ENCODE measurements around the gene SPIRE1. TPM values are rescaled to one million over a fixed set of nuclear protein-coding genes. Genes with fewer than 3 reads are reported as not detected.

The SPIRE1 gene
- polyA plus RNA-seq, 4 donors: 1.6 to 4.0 (median 2.1) TPM

DNA sequence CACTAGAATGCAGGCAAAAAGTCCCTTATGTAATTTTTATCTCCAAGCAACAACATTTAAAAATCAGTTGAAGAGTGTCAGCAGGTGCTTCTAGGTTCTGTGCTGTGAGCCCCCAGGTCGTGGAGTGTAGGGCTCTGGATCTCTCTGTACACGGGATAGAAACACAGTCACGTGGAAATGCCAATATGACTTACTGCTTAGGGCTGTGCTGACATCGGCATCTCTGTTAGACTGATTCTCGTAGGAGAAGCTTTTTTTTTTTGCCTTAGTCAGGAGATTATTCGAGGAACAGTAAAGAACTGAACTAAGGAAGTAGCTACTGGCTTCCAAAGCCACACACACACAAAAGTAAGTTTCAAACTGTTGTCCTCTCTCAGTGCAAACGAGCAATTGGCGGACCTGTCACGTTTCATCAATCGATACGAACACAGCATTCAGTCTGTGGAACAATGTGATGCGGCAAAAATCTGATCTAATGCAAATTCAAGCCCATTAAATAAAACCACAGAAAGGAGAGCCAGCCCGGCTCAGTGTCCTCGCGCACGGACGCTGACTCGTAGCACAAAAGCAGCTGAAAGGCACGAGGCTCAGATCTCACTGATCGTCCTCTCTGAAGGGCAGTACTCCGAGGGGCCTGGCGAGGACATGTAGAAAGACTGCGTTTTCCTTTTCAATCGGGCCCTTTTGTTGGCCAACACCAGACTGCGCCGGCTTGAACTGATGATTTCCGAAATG, 208.7 kb downstream of the SPIRE1 start:
- no peak for FAIRE-seq
- Histone ChIP-seq H3K27ac (ENCODE audit: low read depth in 1 of 3, low read length in 2 of 3) (no peak overlapping the region), H3K9me3 (ENCODE audit: control insufficient read depth in 2 of 2, insufficient read depth in 1 of 2, low read depth in 1 of 2, low read length in 1 of 2) (peaks cover 0 to under 1% of the 10 kb centered on the region in 2 donors), H3K4me3 (ENCODE audit: low read depth in 1 of 3, low read length in 3 of 3) (no peak overlapping the region), H3K36me3 (ENCODE audit: control insufficient read depth in 3 of 3, insufficient read depth in 2 of 3, low read depth in 1 of 3, low read length in 3 of 3) (peaks cover 0 to 6% (median 3%) of the 10 kb centered on the region in 3 donors), H3K27me3 (ENCODE audit: control insufficient read depth in 3 of 3, insufficient read depth in 3 of 3, low read length in 3 of 3) (no peaks in the 10 kb centered on the region), H3K4me1 (ENCODE audit: control insufficient read depth in 3 of 3, insufficient read depth in 2 of 3, low read depth in 1 of 3, low read length in 2 of 3) (no peaks in the 10 kb centered on the region)
- 90 to 94% (median 92%) methylated on average over 27 of the region's 27 CpGs for WGBS, 3 donors
- no peak for DNase-seq

- DNase-seq (no peak), FAIRE-seq (no peak)
- no peak overlapping the region for H3K27ac ChIP-seq (ENCODE audit: low read depth in 1 of 3, low read length in 2 of 3)
- H3K4me1 ChIP-seq (ENCODE audit: control insufficient read depth in 3 of 3, insufficient read depth in 2 of 3, low read depth in 1 of 3, low read length in 2 of 3): no peaks in the 10 kb centered on the region
- no peak overlapping the region for H3K4me3 ChIP-seq (ENCODE audit: low read depth in 1 of 3, low read length in 3 of 3)
- H3K36me3 ChIP-seq (ENCODE audit: control insufficient read depth in 3 of 3, insufficient read depth in 2 of 3, low read depth in 1 of 3, low read length in 3 of 3): peaks cover 0 to 7% (median 0%) of the 10 kb centered on the region in 3 donors
- H3K27me3 ChIP-seq (ENCODE audit: control insufficient read depth in 3 of 3, insufficient read depth in 3 of 3, low read length in 3 of 3): no peaks in the 10 kb centered on the region
- H3K9me3 ChIP-seq (ENCODE audit: control insufficient read depth in 2 of 2, insufficient read depth in 1 of 2, low read depth in 1 of 2, low read length in 1 of 2): peaks cover 0 to 7% of the 10 kb centered on the region in 2 donors
- WGBS, 3 donors: 84 to 94% (median 89%) methylated on average over 4 of the region's 4 CpGs
Observed at GRCh38 chr18:12445554-12445953, 212.4 kb downstream of the SPIRE1 start.

DNA sequence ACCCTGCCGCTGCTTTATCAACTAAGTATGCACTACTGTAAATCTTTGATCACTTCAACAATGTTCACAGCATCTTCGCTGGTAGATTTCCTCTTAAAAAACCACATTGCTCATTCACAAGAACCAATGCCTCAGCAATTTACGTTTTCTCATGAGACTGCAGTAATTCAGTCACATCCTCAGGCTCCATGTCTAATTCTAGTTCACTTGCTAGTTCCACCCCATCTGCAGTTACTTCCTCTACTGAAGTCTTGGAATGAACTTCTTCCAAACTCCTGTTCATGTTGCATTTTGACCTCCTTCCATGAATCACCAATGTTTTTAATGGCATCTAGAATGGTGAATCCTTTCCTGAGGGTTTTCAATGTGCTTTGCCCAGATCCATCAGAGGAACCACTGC, 214.4 kb downstream of the SPIRE1 start:
- peaks cover 0 to 6% (median 0%) of the 10 kb centered on the region in 3 donors for H3K36me3 ChIP-seq (ENCODE audit: control insufficient read depth in 3 of 3, insufficient read depth in 2 of 3, low read depth in 1 of 3, low read length in 3 of 3)
- no peak overlapping the region for H3K4me3 ChIP-seq (ENCODE audit: low read depth in 1 of 3, low read length in 3 of 3)
- no peaks in the 10 kb centered on the region for H3K4me1 ChIP-seq (ENCODE audit: control insufficient read depth in 3 of 3, insufficient read depth in 2 of 3, low read depth in 1 of 3, low read length in 2 of 3)
- H3K27ac ChIP-seq (ENCODE audit: low read depth in 1 of 3, low read length in 2 of 3): no peak overlapping the region
- no peak for DNase-seq
- H3K9me3 ChIP-seq (ENCODE audit: control insufficient read depth in 2 of 2, insufficient read depth in 1 of 2, low read depth in 1 of 2, low read length in 1 of 2): peaks cover 0 to 7% of the 10 kb centered on the region in 2 donors
- 78 to 91% (median 83%) methylated on average over 3 of the region's 3 CpGs for WGBS, 3 donors
- FAIRE-seq: no peak
- no peaks in the 10 kb centered on the region for H3K27me3 ChIP-seq (ENCODE audit: control insufficient read depth in 3 of 3, insufficient read depth in 3 of 3, low read length in 3 of 3)

DNA sequence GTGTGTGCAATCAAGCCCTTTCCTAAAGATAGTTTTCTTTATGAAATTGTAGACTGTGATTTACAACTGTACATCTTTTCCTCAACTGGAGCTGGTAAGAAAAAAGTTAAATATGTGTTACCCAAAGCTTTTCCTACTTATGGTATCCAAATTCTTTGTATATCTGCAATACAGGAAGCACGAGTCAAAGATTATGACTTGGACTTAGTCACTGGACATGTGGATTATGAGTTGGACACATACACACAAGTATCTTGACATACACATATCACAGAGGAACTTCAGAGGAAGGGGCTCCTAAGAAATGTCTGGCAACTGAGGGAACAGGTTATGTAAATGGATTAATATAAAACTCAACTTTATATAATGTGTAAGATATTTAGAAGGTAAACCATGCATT, 215.0 kb downstream of the SPIRE1 start:
- no peak overlapping the region for H3K27ac ChIP-seq (ENCODE audit: low read depth in 1 of 3, low read length in 2 of 3)
- FAIRE-seq (no peak), DNase-seq (no peak)
- 74 to 83% (median 79%) methylated on average over 1 of the region's 1 CpG for WGBS, 3 donors
- no peaks in the 10 kb centered on the region for H3K27me3 ChIP-seq (ENCODE audit: control insufficient read depth in 3 of 3, insufficient read depth in 3 of 3, low read length in 3 of 3)
- H3K36me3 ChIP-seq (ENCODE audit: control insufficient read depth in 3 of 3, insufficient read depth in 2 of 3, low read depth in 1 of 3, low read length in 3 of 3): peaks cover 0 to 10% (median 0%) of the 10 kb centered on the region in 3 donors
- H3K9me3 ChIP-seq (ENCODE audit: control insufficient read depth in 2 of 2, insufficient read depth in 1 of 2, low read depth in 1 of 2, low read length in 1 of 2): peaks cover 0 to 7% of the 10 kb centered on the region in 2 donors
- no peak overlapping the region for H3K4me3 ChIP-seq (ENCODE audit: low read depth in 1 of 3, low read length in 3 of 3)
- H3K4me1 ChIP-seq (ENCODE audit: control insufficient read depth in 3 of 3, insufficient read depth in 2 of 3, low read depth in 1 of 3, low read length in 2 of 3): no peaks in the 10 kb centered on the region

GRCh38 chr18:12441475-12442034, 216.4 kb downstream of the SPIRE1 start:
- 86 to 94% (median 88%) methylated on average over 12 of the region's 12 CpGs for WGBS, 3 donors
- H3K4me3 ChIP-seq (ENCODE audit: low read depth in 1 of 3, low read length in 3 of 3): no peak overlapping the region
- no peak for DNase-seq
- no peak for FAIRE-seq
- H3K27me3 ChIP-seq (ENCODE audit: control insufficient read depth in 3 of 3, insufficient read depth in 3 of 3, low read length in 3 of 3): no peaks in the 10 kb centered on the region
- H3K9me3 ChIP-seq (ENCODE audit: control insufficient read depth in 2 of 2, insufficient read depth in 1 of 2, low read depth in 1 of 2, low read length in 1 of 2): peaks cover 0 to 7% of the 10 kb centered on the region in 2 donors
- H3K27ac ChIP-seq (ENCODE audit: low read depth in 1 of 3, low read length in 2 of 3): no peak overlapping the region
- H3K36me3 ChIP-seq (ENCODE audit: control insufficient read depth in 3 of 3, insufficient read depth in 2 of 3, low read depth in 1 of 3, low read length in 3 of 3): peaks cover 0 to 15% (median 0%) of the 10 kb centered on the region in 3 donors
- no peaks in the 10 kb centered on the region for H3K4me1 ChIP-seq (ENCODE audit: control insufficient read depth in 3 of 3, insufficient read depth in 2 of 3, low read depth in 1 of 3, low read length in 2 of 3)

GRCh38 chr18:12438257-12438656, 219.7 kb downstream of the SPIRE1 start:
- 87 to 89% (median 89%) methylated on average over 10 of the region's 10 CpGs for WGBS, 3 donors

GRCh38 chr18:12435867-12436266, 222.0 kb downstream of the SPIRE1 start:
- WGBS, 3 donors: 91 to 96% (median 94%) methylated on average over 8 of the region's 8 CpGs

More at GRCh38 chr18:12438257-12438656, 219.7 kb downstream of the SPIRE1 start:
- no peaks in the 10 kb centered on the region for H3K4me1 ChIP-seq (ENCODE audit: control insufficient read depth in 3 of 3, insufficient read depth in 2 of 3, low read depth in 1 of 3, low read length in 2 of 3)
- no peak overlapping the region for H3K27ac ChIP-seq (ENCODE audit: low read depth in 1 of 3, low read length in 2 of 3)
- DNase-seq (no peak), FAIRE-seq (no peak)
- peaks cover 0 to 30% (median 0%) of the 10 kb centered on the region in 3 donors for H3K36me3 ChIP-seq (ENCODE audit: control insufficient read depth in 3 of 3, insufficient read depth in 2 of 3, low read depth in 1 of 3, low read length in 3 of 3)
- no peaks in the 10 kb centered on the region for H3K9me3 ChIP-seq (ENCODE audit: control insufficient read depth in 2 of 2, insufficient read depth in 1 of 2, low read depth in 1 of 2, low read length in 1 of 2)
- no peaks in the 10 kb centered on the region for H3K27me3 ChIP-seq (ENCODE audit: control insufficient read depth in 3 of 3, insufficient read depth in 3 of 3, low read length in 3 of 3)
- no peak overlapping the region for H3K4me3 ChIP-seq (ENCODE audit: low read depth in 1 of 3, low read length in 3 of 3)

DNA sequence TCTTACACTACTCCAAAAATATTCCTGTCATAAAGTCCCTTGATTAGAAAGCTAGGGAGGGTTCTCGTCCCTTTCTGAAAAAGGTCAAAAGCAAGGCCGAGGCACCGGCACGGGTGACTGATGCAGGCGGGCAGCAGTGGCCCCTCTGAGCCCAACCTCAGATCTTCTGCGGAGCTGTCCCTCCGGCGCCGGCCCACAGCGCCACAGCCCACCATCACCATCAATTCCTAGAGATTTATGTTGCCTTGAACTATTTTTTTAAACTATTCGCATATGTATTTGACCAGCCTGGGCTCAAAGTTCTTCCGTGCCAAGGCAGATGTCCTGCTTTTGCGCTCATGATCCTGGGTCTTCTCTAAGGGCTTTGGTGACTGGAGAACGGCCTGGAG, 223.4 kb downstream of the SPIRE1 start:
- no peak overlapping the region for H3K4me3 ChIP-seq (ENCODE audit: low read depth in 1 of 3, low read length in 3 of 3)
- no peaks in the 10 kb centered on the region for H3K4me1 ChIP-seq (ENCODE audit: control insufficient read depth in 3 of 3, insufficient read depth in 2 of 3, low read depth in 1 of 3, low read length in 2 of 3)
- no peaks in the 10 kb centered on the region for H3K27me3 ChIP-seq (ENCODE audit: control insufficient read depth in 3 of 3, insufficient read depth in 3 of 3, low read length in 3 of 3)
- no peaks in the 10 kb centered on the region for H3K9me3 ChIP-seq (ENCODE audit: control insufficient read depth in 2 of 2, insufficient read depth in 1 of 2, low read depth in 1 of 2, low read length in 1 of 2)
- peaks cover 0 to 53% (median 0%) of the 10 kb centered on the region in 3 donors for H3K36me3 ChIP-seq (ENCODE audit: control insufficient read depth in 3 of 3, insufficient read depth in 2 of 3, low read depth in 1 of 3, low read length in 3 of 3)
- no peak overlapping the region for H3K27ac ChIP-seq (ENCODE audit: low read depth in 1 of 3, low read length in 2 of 3)
- WGBS, 3 donors: 96 to 98% (median 97%) methylated on average over 14 of the region's 14 CpGs
- DNase-seq (no peak), FAIRE-seq (no peak)

More at GRCh38 chr18:12435867-12436266, 222.0 kb downstream of the SPIRE1 start:
- DNase-seq (no peak), FAIRE-seq (no peak)
- no peaks in the 10 kb centered on the region for H3K27me3 ChIP-seq (ENCODE audit: control insufficient read depth in 3 of 3, insufficient read depth in 3 of 3, low read length in 3 of 3)
- no peak overlapping the region for H3K27ac ChIP-seq (ENCODE audit: low read depth in 1 of 3, low read length in 2 of 3)
- H3K36me3 ChIP-seq (ENCODE audit: control insufficient read depth in 3 of 3, insufficient read depth in 2 of 3, low read depth in 1 of 3, low read length in 3 of 3): peaks cover 0 to 46% (median 0%) of the 10 kb centered on the region in 3 donors
- H3K4me1 ChIP-seq (ENCODE audit: control insufficient read depth in 3 of 3, insufficient read depth in 2 of 3, low read depth in 1 of 3, low read length in 2 of 3): no peaks in the 10 kb centered on the region
- no peaks in the 10 kb centered on the region for H3K9me3 ChIP-seq (ENCODE audit: control insufficient read depth in 2 of 2, insufficient read depth in 1 of 2, low read depth in 1 of 2, low read length in 1 of 2)
- H3K4me3 ChIP-seq (ENCODE audit: low read depth in 1 of 3, low read length in 3 of 3): no peak overlapping the region

Data from small intestine (tissue), 7 donors.